ENCODE data around the gene OR2S2.

DNA sequence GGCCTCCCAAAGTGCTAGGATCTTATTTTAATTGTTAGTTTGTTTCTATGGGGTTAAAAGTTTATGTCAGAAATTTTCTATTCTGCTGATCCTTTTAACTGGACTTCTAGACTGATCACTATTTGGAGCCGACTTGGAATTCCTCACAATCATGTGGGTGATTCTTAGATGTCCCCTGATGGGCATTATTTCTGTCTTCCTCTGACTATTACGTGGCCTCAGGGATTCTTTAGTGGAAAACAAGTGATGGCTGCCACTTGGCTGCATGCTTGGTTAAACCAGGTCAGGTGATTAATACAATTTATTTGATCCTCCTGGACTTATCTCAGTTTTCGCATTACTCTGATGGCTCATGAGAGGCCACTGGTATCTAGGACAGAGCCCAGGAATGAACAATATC, 32.2 kb upstream of the OR2S2 start:
- TF ChIP-seq, protein P1, sequence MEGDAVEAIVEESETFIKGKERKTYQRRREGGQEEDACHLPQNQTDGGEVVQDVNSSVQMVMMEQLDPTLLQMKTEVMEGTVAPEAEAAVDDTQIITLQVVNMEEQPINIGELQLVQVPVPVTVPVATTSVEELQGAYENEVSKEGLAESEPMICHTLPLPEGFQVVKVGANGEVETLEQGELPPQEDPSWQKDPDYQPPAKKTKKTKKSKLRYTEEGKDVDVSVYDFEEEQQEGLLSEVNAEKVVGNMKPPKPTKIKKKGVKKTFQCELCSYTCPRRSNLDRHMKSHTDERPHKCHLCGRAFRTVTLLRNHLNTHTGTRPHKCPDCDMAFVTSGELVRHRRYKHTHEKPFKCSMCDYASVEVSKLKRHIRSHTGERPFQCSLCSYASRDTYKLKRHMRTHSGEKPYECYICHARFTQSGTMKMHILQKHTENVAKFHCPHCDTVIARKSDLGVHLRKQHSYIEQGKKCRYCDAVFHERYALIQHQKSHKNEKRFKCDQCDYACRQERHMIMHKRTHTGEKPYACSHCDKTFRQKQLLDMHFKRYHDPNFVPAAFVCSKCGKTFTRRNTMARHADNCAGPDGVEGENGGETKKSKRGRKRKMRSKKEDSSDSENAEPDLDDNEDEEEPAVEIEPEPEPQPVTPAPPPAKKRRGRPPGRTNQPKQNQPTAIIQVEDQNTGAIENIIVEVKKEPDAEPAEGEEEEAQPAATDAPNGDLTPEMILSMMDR (conservative IDR thresholded peaks at IDR 0.05; ENCODE audit: low read length): no peak
- TF ChIP-seq EZH2phosphoT487 (IDR thresholded peaks at IDR 0.05; ENCODE audit: borderline replicate concordance): no peak
